Ishikawa (cell line): ENCODE results near the gene COL20A1.

ENCODE experiments used
- CEBPB ChIP-seq: IDR thresholded peaks from 2 replicates; pipeline ENCODE4 v1.6.1; 2012
- CREB1 ChIP-seq: IDR thresholded peaks from 2 replicates; pipeline ENCODE4 v1.6.1; 2012; ENCODE audit warnings: low read depth
- EGR1 ChIP-seq: IDR thresholded peaks from 2 replicates; pipeline ENCODE4 v1.6.1; 2012
- EP300 ChIP-seq: IDR thresholded peaks from 2 replicates; pipeline ENCODE4 v1.6.1; 2012; ENCODE audit warnings: borderline replicate concordance
- FOXM1 ChIP-seq: IDR thresholded peaks from 2 replicates; pipeline ENCODE4 v1.6.1; 2012; ENCODE audit warnings: low read depth, borderline replicate concordance
- NFIC ChIP-seq: IDR thresholded peaks from 2 replicates; pipeline ENCODE4 v1.6.1; 2012
- RAD21 ChIP-seq: IDR thresholded peaks from 2 replicates; pipeline ENCODE4 v1.6.1; 2012; ENCODE audit warnings: low read depth
- REST ChIP-seq: IDR thresholded peaks from 2 replicates; pipeline ENCODE4 v1.6.1; 2012; ENCODE audit warnings: low read depth, mild to moderate bottlenecking
- TAF1 ChIP-seq: IDR thresholded peaks from 2 replicates; pipeline ENCODE4 v1.6.1; 2012; ENCODE audit warnings: low read depth, mild to moderate bottlenecking
- TCF12 ChIP-seq: IDR thresholded peaks from 2 replicates; pipeline ENCODE4 v1.6.1; 2012; ENCODE audit warnings: low read depth
- USF1 ChIP-seq: IDR thresholded peaks from 2 replicates; pipeline ENCODE4 v1.6.1; 2012
- YY1 ChIP-seq: IDR thresholded peaks from 2 replicates; pipeline ENCODE4 v1.6.1; 2012; ENCODE audit warnings: low read depth
- TF ChIP-seq, protein P1 (sequence below): IDR thresholded peaks from 2 replicates; pipeline ENCODE4 v1.6.1; 2012

- TF ChIP-seq, protein P1, sequence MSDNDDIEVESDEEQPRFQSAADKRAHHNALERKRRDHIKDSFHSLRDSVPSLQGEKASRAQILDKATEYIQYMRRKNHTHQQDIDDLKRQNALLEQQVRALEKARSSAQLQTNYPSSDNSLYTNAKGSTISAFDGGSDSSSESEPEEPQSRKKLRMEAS: no peak
- TF ChIP-seq CREB1: no peak
- no peak for TF ChIP-seq EP300
- no peak for TF ChIP-seq REST
- TF ChIP-seq NFIC: no peak
- TF ChIP-seq TAF1: no peak
- TF ChIP-seq YY1: no peak
- no peak for TF ChIP-seq USF1
- TF ChIP-seq TCF12: no peak
- TF ChIP-seq EGR1: no peak
- TF ChIP-seq RAD21: no peak
- TF ChIP-seq FOXM1: no peak
- TF ChIP-seq CEBPB: no peak
Measured at GRCh38 chr20:63320041-63320511, 27.1 kb downstream of the COL20A1 start.
